ENCODE data around the gene CRTC2.
A peak's percentile ranks its signal among the peaks of the same experiment; 100 is the strongest.

The CRTC2 gene

GRCh38 chr1:153946622-153947241 lies 11.7 kb downstream of the CRTC2 start, which contains the start of gene DENND4B:
Gene DENND4B (minus strand): TSS chr1:153946718. CDS start chr1:153944374, 2,344 bp downstream.
- peak; percentile 97 for DNase-seq (ENCODE audit: low spot score)

GRCh38 chr1:153945795-153946621 lies 12.4 kb downstream of the CRTC2 start:
- DNase-seq (ENCODE audit: low spot score): peak; percentile 90

- DNase-seq (ENCODE audit: low spot score): peak; percentile 27
Observed at GRCh38 chr1:153945131-153945794, 13.1 kb downstream of the CRTC2 start.

- DNase-seq (ENCODE audit: low spot score): no peak
Observed at GRCh38 chr1:153944827-153945117, 13.6 kb downstream of the CRTC2 start.

GRCh38 chr1:153944005-153944826 lies 14.2 kb downstream of the CRTC2 start:
- no peak for DNase-seq (ENCODE audit: low spot score)

- no peak for DNase-seq (ENCODE audit: low spot score)
Observed at GRCh38 chr1:153942766-153943549, 15.5 kb downstream of the CRTC2 start.

GRCh38 chr1:153941826-153942725 lies 16.3 kb downstream of the CRTC2 start:
- DNase-seq (ENCODE audit: low spot score): no peak

- DNase-seq (ENCODE audit: low spot score): no peak
Observed at GRCh38 chr1:153940756-153941155, 17.7 kb downstream of the CRTC2 start.

GRCh38 chr1:153939476-153939875 lies 18.9 kb downstream of the CRTC2 start:
- no peak for DNase-seq (ENCODE audit: low spot score)

GRCh38 chr1:153938996-153939395 lies 19.4 kb downstream of the CRTC2 start:
- no peak for DNase-seq (ENCODE audit: low spot score)

- no peak for DNase-seq (ENCODE audit: low spot score)
Observed at GRCh38 chr1:153937331-153937730, 21.1 kb downstream of the CRTC2 start.

- DNase-seq (ENCODE audit: low spot score): no peak
Observed at GRCh38 chr1:153936011-153936802, 22.2 kb downstream of the CRTC2 start.

GRCh38 chr1:153934746-153935145 lies 23.7 kb downstream of the CRTC2 start:
- no peak for DNase-seq (ENCODE audit: low spot score)

- no peak for DNase-seq (ENCODE audit: low spot score)
Observed at GRCh38 chr1:153933955-153934354, 24.5 kb downstream of the CRTC2 start.

- no peak for DNase-seq (ENCODE audit: low spot score)
Observed at GRCh38 chr1:153933430-153933829, 25.0 kb downstream of the CRTC2 start.

GRCh38 chr1:153932156-153933131 lies 26.0 kb downstream of the CRTC2 start:
- no peak for DNase-seq (ENCODE audit: low spot score)

GRCh38 chr1:153929981-153930948 lies 28.1 kb downstream of the CRTC2 start:
- no peak for DNase-seq (ENCODE audit: low spot score)

All from GM03348 (cell line).